Neural cell (in vitro differentiated cells): ENCODE measurements around the gene RPLP2.

Source experiments
- EP300 ChIP-seq: fragments of 450-650 bp; conservative IDR thresholded peaks from 2 replicates; pipeline ENCODE4 v1.6.1; 2014; ENCODE audit warnings: antibody characterized with exemption, mild to moderate bottlenecking, moderate library complexity; ENCODE audit not compliant: poor library complexity, severe bottlenecking
- EZH2 ChIP-seq: fragments of 200-600, 300-800 bp; shearing (Covaris generic), sonication (generic); IDR thresholded peaks from 2 replicates; pipeline ENCODE4 v1.6.1; 2014; ENCODE audit warnings: antibody characterized with exemption, low read length, borderline replicate concordance, mild to moderate bottlenecking; ENCODE audit not compliant: insufficient read depth, poor library complexity, severe bottlenecking
- POLR2AphosphoS5 ChIP-seq: IDR thresholded peaks from 2 replicates; pipeline ENCODE4 v1.6.1; 2012
- TF ChIP-seq, protein P1 (sequence below): fragments of 450-650 bp; IDR thresholded peaks from 2 replicates; pipeline ENCODE4 v1.5.1; 2014; ENCODE audit warnings: antibody characterized with exemption, mild to moderate bottlenecking, moderate library complexity; ENCODE audit not compliant: poor library complexity, severe bottlenecking

DNA sequence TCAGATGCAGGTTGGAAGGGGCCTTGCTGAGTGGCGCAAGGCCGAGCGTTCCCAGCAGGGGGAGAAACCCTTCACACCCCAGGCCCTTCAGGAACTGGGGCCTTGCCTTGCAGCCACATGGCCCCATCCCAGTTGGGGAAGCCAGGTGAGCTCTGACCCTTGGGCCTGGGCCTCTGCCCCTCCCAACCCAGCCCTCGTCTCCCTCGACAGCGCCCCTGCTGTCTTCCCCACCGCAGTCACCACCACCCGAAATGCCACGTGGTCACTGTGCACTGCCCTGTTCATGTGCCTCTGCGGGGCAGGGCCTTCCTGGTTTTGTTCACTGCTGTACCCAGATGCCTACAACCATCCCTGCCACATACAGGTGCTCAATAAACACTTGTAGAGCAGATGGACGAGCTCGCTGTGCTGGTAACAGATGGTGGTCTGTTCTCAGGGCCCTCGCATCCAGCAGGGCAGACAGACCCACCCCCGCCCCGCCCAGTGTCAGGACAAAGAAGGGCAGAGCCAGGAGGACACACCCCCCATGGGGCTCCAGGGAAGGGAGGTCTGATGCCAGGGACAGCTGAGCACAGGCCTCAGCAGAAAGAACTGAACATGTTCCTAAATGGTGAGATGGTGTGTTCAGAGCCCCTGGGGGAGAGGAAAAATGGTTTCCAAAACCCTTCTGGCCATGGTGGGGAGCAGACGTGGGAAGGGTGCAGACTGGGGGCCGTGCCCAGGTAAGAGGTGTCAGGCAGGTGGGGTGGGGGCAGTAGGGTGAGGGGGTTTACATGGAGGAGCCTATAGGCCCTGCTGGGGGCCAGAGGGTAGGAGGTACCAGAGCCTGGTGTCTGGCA is 28.9 kb downstream of the RPLP2 start:
- TF ChIP-seq, protein P1, sequence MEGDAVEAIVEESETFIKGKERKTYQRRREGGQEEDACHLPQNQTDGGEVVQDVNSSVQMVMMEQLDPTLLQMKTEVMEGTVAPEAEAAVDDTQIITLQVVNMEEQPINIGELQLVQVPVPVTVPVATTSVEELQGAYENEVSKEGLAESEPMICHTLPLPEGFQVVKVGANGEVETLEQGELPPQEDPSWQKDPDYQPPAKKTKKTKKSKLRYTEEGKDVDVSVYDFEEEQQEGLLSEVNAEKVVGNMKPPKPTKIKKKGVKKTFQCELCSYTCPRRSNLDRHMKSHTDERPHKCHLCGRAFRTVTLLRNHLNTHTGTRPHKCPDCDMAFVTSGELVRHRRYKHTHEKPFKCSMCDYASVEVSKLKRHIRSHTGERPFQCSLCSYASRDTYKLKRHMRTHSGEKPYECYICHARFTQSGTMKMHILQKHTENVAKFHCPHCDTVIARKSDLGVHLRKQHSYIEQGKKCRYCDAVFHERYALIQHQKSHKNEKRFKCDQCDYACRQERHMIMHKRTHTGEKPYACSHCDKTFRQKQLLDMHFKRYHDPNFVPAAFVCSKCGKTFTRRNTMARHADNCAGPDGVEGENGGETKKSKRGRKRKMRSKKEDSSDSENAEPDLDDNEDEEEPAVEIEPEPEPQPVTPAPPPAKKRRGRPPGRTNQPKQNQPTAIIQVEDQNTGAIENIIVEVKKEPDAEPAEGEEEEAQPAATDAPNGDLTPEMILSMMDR: no peak
- TF ChIP-seq EP300 (no peak), POLR2AphosphoS5 (no peak), EZH2 (no peak)
